Thymus (tissue), 11 donors: ENCODE data around the gene ADGRF4. TPM values are rescaled to one million over a fixed set of nuclear protein-coding genes. Genes with fewer than 3 reads are reported as not detected.

Experiments
- DNase-seq, 9 donors: peaks; one replicate each; pipeline ENCODE4 v3.0.0-alpha.2; 2013; ENCODE audit warnings: low spot score in 9 of 9, low read depth in 6 of 9, missing footprints in 1 of 9
- H3K27ac ChIP-seq, 2 donors: one replicate each; pipeline ENCODE4 v1.5.1; 2013; ENCODE audit warnings: control low read depth in 1 of 2, low read depth in 1 of 2, low read length in 1 of 2, mild to moderate bottlenecking in 1 of 2, moderate library complexity in 1 of 2
- H3K27me3 ChIP-seq, 2 donors: one replicate each; pipeline ENCODE4 v1.5.1; 2013; ENCODE audit warnings: low read length in 1 of 2; ENCODE audit not compliant: control insufficient read depth in 2 of 2, insufficient read depth in 1 of 2
- H3K36me3 ChIP-seq, 2 donors: one replicate each; pipeline ENCODE4 v1.5.1; 2013; ENCODE audit warnings: low read length in 1 of 2, mild to moderate bottlenecking in 1 of 2, moderate library complexity in 1 of 2; ENCODE audit not compliant: control insufficient read depth in 2 of 2, insufficient read depth in 2 of 2
- H3K4me1 ChIP-seq, 2 donors: one replicate each; pipeline ENCODE4 v1.5.1; 2013; ENCODE audit warnings: low read length in 2 of 2; ENCODE audit not compliant: control insufficient read depth in 2 of 2, insufficient read depth in 2 of 2
- H3K4me3 ChIP-seq, 2 donors: one replicate each; pipeline ENCODE4 v1.5.1; 2013; ENCODE audit warnings: low read length in 2 of 2, control low read depth in 1 of 2, mild to moderate bottlenecking in 1 of 2
- H3K9me3 ChIP-seq, 2 donors: one replicate each; pipeline ENCODE4 v1.5.1; 2013; ENCODE audit warnings: low read length in 1 of 2, mild to moderate bottlenecking in 1 of 2; ENCODE audit not compliant: control insufficient read depth in 2 of 2, insufficient read depth in 1 of 2
- polyA plus RNA-seq: library from polyadenylated mRNA; stranded (reverse); fragments of 200-250 nt; gene quantifications from one replicate; pipeline ENCODE4 v1.2.3, GENCODE V29; 2013
- total RNA-seq: library from RNA; stranded (reverse); fragments of 120-200 nt; gene quantifications from one replicate; pipeline ENCODE4 v1.2.4, GENCODE V29; 2013
- donor health status: healthy.

ADGRF4 gene
- total and polyA plus RNA-seq, 2 donors = 0.19 to 1.6 TPM

- Histone ChIP-seq H3K27me3 (no peaks in the 10 kb centered on the region), H3K9me3 (no peaks in the 10 kb centered on the region), H3K4me1 (no peaks in the 10 kb centered on the region), H3K4me3 (no peak overlapping the region), H3K27ac (no peak overlapping the region), H3K36me3 (no peaks in the 10 kb centered on the region)
- DNase-seq = no peak
Observed at GRCh38 chr6:47769982-47770381, 71.6 kb downstream of the ADGRF4 start.

Other genes starting within 250 kb of the ADGRF4 start
- gene CD2AP, start 220.8 kb upstream of the ADGRF4 start, total RNA-seq = 32.8 TPM
- 28.0 TPM for gene CD2AP, start 220.8 kb upstream of the ADGRF4 start, polyA plus RNA-seq
- gene OPN5, start 83.5 kb downstream of the ADGRF4 start, total RNA-seq = not detected
- not detected for gene OPN5, start 83.5 kb downstream of the ADGRF4 start, polyA plus RNA-seq